Prostate gland (tissue), 2 donors: ENCODE measurements around the gene DKK3. TPM values are rescaled to one million over a fixed set of nuclear protein-coding genes. Genes with fewer than 3 reads are reported as not detected.

Source experiments
- DNase-seq: peaks from one replicate; pipeline ENCODE4 v3.0.0-alpha.2; 2019; ENCODE audit warnings: low spot score
- H3K27ac ChIP-seq, 2 donors: fragments of 200-600 bp; sonication (generic); 2 replicates each; pipeline ENCODE4 v1.5.1; 2017 to 2019
- H3K27me3 ChIP-seq: fragments of 200-600 bp; sonication (generic); replicated peaks from 2 replicates; pipeline ENCODE4 v1.5.1; 2019; ENCODE audit not compliant: insufficient read depth
- H3K36me3 ChIP-seq, 2 donors: fragments of 200-600 bp; sonication (generic); 1 replicate in 1 of 2; 2 replicates in 1 of 2; pipeline versions ENCODE4 v1.5.1 to v1.8.1; 2017 to 2019
- H3K4me1 ChIP-seq: fragments of 200-600 bp; sonication (generic); replicated peaks from 2 replicates; pipeline ENCODE4 v1.5.1; 2019
- H3K4me3 ChIP-seq, 2 donors: fragments of 200-600 bp; sonication (generic); 2 replicates each; pipeline ENCODE4 v1.5.1; 2017 to 2019
- H3K9me3 ChIP-seq: fragments of 200-600 bp; sonication (generic); 2 replicates; pipeline ENCODE4 v1.5.1; 2017
- POLR2A ChIP-seq: fragments of 450-650 bp; IDR thresholded peaks from one replicate; pipeline ENCODE4 v1.6.1; 2016; ENCODE audit warnings: antibody characterized with exemption, mild to moderate bottlenecking
- POLR2AphosphoS5 ChIP-seq: sonication (generic); formaldehyde crosslinking; IDR thresholded peaks from one replicate; pipeline ENCODE4 v1.6.1; 2017; ENCODE audit warnings: antibody characterized with exemption
- WGBS: methylation state at CpG from one replicate; pipeline ENCODE4 v1.1.5; 2018; 5-methylcytosine and 5-hydroxymethylcytosine counted together
- intact Hi-C: fragments of 100-400 bp; cut with DNase I; formaldehyde crosslinking; loops from one replicate; pipeline ENCODE4 v1.14.2; 2022
- total RNA-seq, 2 donors: library from RNA; depleted of rRNA; stranded (reverse); fragments of >200 nt; gene quantifications; one replicate each; pipeline ENCODE4 v1.1.0, GENCODE V29; 2016
- TF ChIP-seq, protein P1 (sequence below), 4 experiments: fragments of 200-600 bp in 2 of 4; fragments of 450-650 bp in 2 of 4; sonication (generic) in 2 of 4; IDR thresholded peaks; 1 replicate in 3 of 4; 2 replicates in 1 of 4; pipeline ENCODE4 v1.5.1; 2016 to 2019; ENCODE audit warnings: antibody characterized with exemption in 4 of 4, mild to moderate bottlenecking in 2 of 4, moderate library complexity in 2 of 4

DKK3 gene
- total RNA-seq, 2 donors from 2014 or later: 160 to 273 TPM

- DNase-seq: peak; percentile 1
- Histone ChIP-seq H3K9me3 (no peaks in the 10 kb centered on the region), H3K4me1 (no peaks in the 10 kb centered on the region), H3K27me3 (no peaks in the 10 kb centered on the region), H3K36me3 (no peaks in the 10 kb centered on the region), H3K27ac (no peak overlapping the region), H3K4me3 (no peak overlapping the region)
- TF ChIP-seq, protein P1, sequence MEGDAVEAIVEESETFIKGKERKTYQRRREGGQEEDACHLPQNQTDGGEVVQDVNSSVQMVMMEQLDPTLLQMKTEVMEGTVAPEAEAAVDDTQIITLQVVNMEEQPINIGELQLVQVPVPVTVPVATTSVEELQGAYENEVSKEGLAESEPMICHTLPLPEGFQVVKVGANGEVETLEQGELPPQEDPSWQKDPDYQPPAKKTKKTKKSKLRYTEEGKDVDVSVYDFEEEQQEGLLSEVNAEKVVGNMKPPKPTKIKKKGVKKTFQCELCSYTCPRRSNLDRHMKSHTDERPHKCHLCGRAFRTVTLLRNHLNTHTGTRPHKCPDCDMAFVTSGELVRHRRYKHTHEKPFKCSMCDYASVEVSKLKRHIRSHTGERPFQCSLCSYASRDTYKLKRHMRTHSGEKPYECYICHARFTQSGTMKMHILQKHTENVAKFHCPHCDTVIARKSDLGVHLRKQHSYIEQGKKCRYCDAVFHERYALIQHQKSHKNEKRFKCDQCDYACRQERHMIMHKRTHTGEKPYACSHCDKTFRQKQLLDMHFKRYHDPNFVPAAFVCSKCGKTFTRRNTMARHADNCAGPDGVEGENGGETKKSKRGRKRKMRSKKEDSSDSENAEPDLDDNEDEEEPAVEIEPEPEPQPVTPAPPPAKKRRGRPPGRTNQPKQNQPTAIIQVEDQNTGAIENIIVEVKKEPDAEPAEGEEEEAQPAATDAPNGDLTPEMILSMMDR (IDR thresholded peaks at IDR 0.05): no peak
- TF ChIP-seq POLR2A (no peak), POLR2AphosphoS5 (no peak)
- intact Hi-C loops: no loop called here
- 92% methylated on average over 7 of the region's 7 CpGs for WGBS
These were observed 42.1 kb downstream of the DKK3 start for GRCh38 chr11:11966354-11966741.

GRCh38 chr11:11965656-11966353, 42.6 kb downstream of the DKK3 start:
- peak; percentile 1 for DNase-seq
- no peaks in the 10 kb centered on the region for H3K27me3 ChIP-seq
- H3K4me1 ChIP-seq: no peaks in the 10 kb centered on the region
- intact Hi-C loops: no loop called here
- no peaks in the 10 kb centered on the region for H3K9me3 ChIP-seq
- no peak overlapping the region for H3K4me3 ChIP-seq
- TF ChIP-seq POLR2A (no peak), POLR2AphosphoS5 (no peak)
- TF ChIP-seq, protein P1 (IDR thresholded peaks at IDR 0.05): no peak
- no peak overlapping the region for H3K27ac ChIP-seq
- H3K36me3 ChIP-seq: no peaks in the 10 kb centered on the region
- 93% methylated on average over 10 of the region's 10 CpGs for WGBS

DNA sequence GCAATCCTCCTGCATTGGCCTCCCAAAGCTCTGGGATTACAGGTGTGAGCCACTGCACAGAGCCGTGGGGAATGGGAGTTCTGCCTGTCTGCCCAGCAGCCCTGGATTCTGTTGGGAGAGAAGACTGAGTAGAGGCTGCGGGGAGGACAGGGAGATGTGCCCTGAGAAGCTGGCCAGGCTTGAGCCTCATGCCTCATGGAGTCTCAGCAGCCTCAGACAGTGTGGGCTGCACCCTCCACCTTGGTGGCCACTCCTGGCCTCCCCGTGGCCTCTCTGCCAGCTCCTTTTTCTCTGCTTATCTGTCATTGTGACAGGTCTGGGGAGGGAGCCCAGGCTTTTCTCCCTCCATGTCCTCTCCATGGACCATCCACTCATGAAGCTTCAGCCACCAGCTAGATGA, 43.2 kb downstream of the DKK3 start:
- Histone ChIP-seq H3K36me3 (no peaks in the 10 kb centered on the region), H3K27ac (no peak overlapping the region), H3K4me1 (no peaks in the 10 kb centered on the region), H3K4me3 (no peak overlapping the region), H3K27me3 (no peaks in the 10 kb centered on the region), H3K9me3 (no peaks in the 10 kb centered on the region)
- TF ChIP-seq POLR2A (no peak), POLR2AphosphoS5 (no peak)
- TF ChIP-seq, protein P1 (IDR thresholded peaks at IDR 0.05): no peak
- intact Hi-C loops: no loop called here
- DNase-seq: peak; percentile 3
- WGBS: 75% methylated on average over 3 of the region's 3 CpGs

- H3K27me3 ChIP-seq: no peaks in the 10 kb centered on the region
- 92% methylated on average over 5 of the region's 5 CpGs for WGBS
- no peak overlapping the region for H3K4me3 ChIP-seq
- no peaks in the 10 kb centered on the region for H3K4me1 ChIP-seq
- intact Hi-C loops: no loop called here
- TF ChIP-seq POLR2A (no peak), POLR2AphosphoS5 (no peak)
- TF ChIP-seq, protein P1 (IDR thresholded peaks at IDR 0.05): no peak
- no peaks in the 10 kb centered on the region for H3K36me3 ChIP-seq
- no peak overlapping the region for H3K27ac ChIP-seq
- no peaks in the 10 kb centered on the region for H3K9me3 ChIP-seq
- DNase-seq: no peak
These were observed 43.7 kb downstream of the DKK3 start for GRCh38 chr11:11964774-11965150.
